GM10266 (cell line): ENCODE data around the gene RRP36.

Experiments
- DNase-seq: peaks from one replicate; pipeline ENCODE4 v3.0.0; 2012; ENCODE audit errors: extremely low spot score
- TF ChIP-seq, protein P1 (sequence below): IDR thresholded peaks from 2 replicates; pipeline ENCODE4 v1.5.1; 2012; ENCODE audit warnings: mild to moderate bottlenecking, low read depth; ENCODE audit not compliant: control insufficient read depth, insufficient read depth; ENCODE audit errors: missing control alignments

The RRP36 gene

GRCh38 chr6:43050981-43051380 is 29.6 kb downstream of the RRP36 start:
- no peak for DNase-seq
- TF ChIP-seq, protein P1, sequence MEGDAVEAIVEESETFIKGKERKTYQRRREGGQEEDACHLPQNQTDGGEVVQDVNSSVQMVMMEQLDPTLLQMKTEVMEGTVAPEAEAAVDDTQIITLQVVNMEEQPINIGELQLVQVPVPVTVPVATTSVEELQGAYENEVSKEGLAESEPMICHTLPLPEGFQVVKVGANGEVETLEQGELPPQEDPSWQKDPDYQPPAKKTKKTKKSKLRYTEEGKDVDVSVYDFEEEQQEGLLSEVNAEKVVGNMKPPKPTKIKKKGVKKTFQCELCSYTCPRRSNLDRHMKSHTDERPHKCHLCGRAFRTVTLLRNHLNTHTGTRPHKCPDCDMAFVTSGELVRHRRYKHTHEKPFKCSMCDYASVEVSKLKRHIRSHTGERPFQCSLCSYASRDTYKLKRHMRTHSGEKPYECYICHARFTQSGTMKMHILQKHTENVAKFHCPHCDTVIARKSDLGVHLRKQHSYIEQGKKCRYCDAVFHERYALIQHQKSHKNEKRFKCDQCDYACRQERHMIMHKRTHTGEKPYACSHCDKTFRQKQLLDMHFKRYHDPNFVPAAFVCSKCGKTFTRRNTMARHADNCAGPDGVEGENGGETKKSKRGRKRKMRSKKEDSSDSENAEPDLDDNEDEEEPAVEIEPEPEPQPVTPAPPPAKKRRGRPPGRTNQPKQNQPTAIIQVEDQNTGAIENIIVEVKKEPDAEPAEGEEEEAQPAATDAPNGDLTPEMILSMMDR: no peak

DNA sequence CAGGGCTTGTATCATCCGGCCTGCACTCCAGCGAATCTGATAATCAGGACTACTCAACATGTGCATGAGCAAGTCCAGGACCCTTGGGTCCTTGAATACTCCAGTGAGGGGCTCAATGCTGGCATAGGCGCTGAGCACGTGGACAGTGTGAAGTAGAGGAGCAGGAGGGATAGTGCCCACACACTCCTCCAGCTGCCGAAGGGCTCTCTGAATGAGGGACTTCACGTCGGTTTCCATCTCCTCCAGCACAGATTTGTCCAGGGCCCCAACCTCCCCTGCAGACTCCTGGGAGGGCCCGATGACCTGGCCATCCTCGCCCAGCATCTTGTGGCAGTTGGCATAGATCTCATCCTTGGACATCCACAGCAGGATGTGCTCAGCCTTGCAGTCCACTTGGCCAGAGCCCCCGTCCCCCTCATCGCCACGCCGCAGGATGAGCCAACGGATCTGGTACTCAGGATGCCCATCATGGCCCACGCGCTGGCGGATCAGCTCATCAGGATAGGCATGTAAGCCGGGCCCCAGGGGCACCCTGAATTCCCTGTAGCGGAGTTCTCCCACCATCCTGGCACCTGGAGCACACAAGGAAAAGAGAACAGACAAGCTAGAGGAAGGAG is 30.9 kb downstream of the RRP36 start:
- TF ChIP-seq, protein P1: no peak

DNA sequence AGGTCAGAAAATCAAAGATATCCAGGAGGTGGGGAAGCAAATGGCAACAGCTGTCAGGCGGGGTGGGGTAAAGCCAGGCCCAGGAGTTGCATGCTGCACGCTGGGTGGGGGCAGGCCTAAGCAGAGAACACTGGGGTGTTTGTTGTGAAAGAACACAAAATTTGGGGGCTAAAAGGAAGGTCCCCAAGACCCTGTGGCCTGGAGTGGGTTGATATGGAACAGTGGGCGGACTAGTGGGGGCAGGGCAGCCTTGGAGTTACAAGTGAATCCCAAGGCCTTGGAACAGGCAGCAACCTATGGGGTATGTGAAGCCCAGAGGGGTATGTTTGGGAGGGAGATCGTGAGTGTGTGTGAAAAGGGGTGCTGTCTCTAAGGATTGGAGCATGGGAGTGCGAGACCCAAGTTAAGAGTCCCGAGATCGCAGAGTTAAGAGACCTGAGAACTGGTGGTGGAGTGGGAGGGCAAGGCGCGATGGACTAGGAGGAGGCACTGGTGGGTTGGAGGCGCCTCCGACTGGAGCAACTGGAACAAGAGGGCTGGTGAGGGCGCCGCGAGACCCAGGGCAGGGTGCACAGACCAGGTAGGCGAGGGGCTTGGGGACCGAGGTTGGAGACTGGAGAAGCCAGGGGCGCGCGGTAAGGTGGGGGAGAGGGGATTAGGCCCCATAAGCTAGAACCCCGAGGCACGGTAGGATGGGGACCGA is 31.6 kb downstream of the RRP36 start:
- TF ChIP-seq, protein P1: no peak
- DNase-seq: peak; percentile 36

More for the DNA sequence above, 30.9 kb downstream of the RRP36 start:
- no peak for DNase-seq

DNA sequence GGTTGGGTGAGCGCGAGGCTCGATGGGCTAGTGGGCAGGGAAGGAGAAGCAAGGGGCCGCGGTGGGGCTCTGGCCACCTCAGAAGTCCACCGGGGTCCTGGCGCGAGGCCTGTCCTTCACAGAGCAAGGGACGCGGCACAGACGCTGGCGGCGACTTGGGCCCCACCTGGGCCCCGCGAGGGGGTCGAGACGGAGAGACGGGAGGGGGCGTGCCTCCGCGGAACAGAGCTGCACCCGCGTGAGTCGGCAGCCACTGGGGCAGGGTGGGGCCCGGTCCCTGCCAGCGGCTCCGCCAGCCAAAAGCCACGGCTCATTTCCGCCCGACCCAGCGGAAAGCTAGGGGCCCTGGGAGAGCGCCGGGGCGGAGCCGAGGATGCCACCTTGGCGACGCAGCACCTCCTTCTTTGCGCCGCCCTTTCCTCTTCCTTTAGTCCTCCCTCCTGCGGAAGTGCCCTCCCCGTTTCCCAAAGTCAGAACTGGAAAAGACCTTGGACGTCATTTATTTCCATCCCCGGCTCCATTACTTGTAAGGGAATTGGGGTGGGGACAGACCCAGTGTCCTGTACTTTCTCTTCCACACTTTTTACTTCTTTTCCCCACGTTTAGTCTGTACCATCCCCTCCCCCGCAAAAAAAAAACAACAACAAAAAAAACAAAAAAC is 32.3 kb downstream of the RRP36 start, which contains the start of gene CUL7:
Gene CUL7, minus strand, starts transcription at position 307 of the 661 bp plus-strand sequence. CDS start 1,063 bp downstream, outside the sequence.
- peak; percentile 94 for DNase-seq
- TF ChIP-seq, protein P1: no peak

GRCh38 chr6:43054206-43054943 is 33.0 kb downstream of the RRP36 start:
- DNase-seq: no peak
- TF ChIP-seq, protein P1: no peak

DNA sequence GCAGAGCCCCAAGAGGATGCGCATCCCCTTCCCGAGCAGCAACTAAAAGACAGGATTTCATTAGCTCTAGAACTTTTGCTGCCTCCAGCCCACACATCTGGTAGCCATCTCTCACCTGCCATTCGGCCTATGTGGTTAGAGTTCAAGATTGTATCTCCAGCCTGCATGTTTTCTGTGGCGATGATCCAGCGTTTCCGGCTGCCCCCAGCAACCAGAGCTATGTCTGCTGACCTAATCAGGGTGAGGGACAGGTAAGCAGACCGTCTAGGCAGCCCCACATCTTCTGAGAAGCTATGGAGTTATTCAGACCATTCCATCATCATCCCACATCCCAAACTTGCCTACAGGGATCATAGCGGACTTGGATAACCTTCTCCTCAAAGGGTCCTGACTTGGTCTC is 34.5 kb downstream of the RRP36 start:
- TF ChIP-seq, protein P1: no peak
- no peak for DNase-seq
